GM12875 (cell line): ENCODE measurements around the gene CYBA.

Source experiments
- H3K4me3 ChIP-seq: one replicate; pipeline ENCODE4 v1.5.1; 2011; ENCODE audit warnings: low read depth, low read length, control low read depth
- CTCF ChIP-seq: IDR thresholded peaks from 2 replicates; pipeline ENCODE4 v1.5.1; 2011; ENCODE audit warnings: low read depth, mild to moderate bottlenecking, control low read depth, inconsistent platforms, low read length, moderate library complexity, borderline replicate concordance; ENCODE audit not compliant: insufficient read depth

CYBA gene

DNA sequence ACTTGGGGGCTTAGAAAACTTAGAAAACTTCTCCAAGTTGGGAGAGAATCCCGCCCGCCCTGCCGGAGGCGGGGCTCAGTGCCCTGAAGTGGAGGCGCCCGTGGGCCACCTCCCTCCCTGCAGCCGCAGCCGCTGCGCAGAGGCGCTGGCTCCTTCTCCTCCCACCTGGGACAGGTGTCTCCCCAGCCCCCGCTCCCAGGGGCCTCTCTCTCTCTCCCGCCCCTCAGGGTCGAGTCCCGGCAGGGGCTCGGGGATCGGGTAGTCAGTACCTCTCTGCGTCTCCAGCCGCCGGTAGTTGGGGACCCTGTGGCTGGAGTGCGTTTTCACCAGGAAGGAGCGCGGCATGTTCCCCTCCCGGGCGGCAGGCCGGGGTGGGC lies 35.2 kb upstream of the CYBA start:
- no peak for TF ChIP-seq CTCF
- H3K4me3 ChIP-seq: peak overlapping the region; percentile 65

DNA sequence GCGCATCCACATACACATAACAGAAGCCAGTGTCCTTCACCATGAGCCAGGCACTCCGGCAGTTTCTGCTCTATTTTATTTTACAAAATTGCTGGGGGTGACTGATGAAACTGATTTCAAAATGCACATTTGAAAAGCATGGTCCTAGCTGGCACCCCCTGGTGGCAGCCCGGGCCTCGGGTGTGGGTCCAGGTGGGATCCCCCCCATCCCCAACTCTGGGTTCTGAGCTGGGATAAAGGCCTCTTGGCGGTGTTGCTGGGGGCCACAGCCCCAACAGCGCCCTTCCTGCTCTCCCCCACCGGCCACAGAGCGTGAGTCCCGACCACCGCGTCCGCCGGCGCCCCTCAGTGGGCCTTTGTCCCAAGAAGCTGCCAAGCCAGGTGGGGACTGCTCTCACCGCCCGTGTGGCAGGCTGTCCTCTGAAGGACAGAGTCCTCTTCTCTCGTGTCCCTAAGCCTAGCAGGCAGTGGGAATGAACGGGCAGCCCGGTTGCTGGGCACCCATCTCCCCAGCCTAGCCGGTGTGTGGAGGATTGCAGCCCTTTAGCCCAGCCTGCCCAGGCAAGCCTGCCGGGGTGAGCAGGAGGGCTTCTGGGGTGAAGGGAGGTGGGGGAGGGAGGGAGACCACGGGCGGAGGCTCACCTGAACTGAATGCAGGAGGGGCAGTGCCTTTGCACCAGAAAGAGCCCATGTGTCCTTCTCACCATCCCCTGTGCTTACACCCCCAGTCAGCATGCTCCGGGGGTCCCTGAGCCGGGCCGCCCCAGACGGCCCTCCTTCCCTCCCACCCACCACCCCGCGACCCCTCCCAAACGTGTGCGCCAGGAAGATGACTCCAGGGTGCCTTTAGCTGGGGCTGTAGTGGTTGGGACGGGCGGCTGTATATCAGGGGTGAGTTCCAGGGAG lies 34.6 kb upstream of the CYBA start:
- peak; percentile 68 for TF ChIP-seq CTCF
- peak overlapping the region; percentile 65 for H3K4me3 ChIP-seq

- TF ChIP-seq CTCF: no peak
- H3K4me3 ChIP-seq: no peak overlapping the region
Measured at GRCh38 chr16:88684569-88685155, 33.8 kb upstream of the CYBA start.

DNA sequence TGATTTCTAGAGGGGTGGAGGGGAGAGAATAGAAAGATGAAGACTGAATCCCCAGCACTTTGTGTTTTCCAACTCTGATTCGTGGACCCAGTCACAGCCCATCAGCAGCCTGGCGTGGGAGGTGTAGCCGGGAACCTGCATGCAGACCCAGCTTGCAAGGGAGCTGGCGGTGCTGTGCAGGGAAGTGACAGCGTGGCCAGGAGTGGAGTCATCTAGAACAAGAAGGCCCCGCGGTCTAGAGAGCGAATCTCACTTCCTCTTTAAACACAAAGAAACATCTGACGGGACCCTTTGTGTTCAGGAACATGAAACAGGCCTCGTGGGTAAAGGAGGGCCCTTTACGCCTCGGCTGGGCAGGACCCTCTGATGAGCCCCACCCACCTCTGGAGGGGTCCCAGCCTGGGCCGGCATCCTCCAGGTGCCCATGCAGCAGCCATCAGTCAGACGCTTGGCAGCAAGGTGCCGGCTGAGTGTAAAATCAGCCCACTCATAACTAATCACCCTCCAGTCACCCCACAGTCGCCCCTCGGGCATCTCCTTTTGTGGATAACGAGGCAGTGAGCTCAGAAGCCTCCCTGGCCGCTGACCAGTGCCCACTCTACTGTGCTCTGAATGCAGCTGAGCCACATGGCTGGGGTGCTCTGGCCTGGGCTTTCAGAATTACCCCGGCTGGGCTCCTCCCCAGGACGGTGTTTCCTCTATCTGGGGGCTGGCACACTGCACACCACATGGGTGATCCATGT lies 31.0 kb upstream of the CYBA start:
- no peak for TF ChIP-seq CTCF
- H3K4me3 ChIP-seq: peak overlapping the region; percentile 35

DNA sequence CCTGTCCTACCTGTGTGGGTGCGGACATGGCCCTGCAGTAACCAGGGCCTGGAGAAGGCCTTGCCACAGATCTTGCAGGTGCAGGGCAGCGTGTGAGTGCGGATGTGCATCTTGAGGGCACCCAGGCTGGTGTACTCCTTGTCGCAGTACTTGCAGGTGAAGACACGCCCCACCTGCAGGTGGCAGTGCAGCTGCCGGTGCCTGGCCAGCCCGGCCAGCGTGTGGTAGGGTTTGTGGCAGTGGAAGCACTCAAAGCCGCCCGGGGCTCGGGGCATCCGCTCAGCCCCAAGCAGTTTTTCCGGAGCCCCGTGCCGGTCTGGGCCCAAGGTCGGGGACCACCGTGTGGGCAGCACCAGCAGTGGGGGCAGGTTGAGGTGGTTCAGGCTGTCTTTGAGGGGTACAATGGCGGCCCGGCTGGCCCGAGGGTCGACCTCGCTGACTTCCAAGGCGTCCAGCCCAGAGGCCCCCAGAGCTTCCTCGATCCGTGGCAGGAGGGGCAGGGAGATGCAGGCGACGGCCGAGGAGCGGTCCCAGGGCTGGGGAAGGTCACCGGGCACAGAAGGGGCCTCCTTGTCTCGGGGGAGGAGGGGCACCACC lies 30.3 kb upstream of the CYBA start:
- H3K4me3 ChIP-seq: peak overlapping the region; percentile 34
- peak; percentile 83 for TF ChIP-seq CTCF

- peak overlapping the region; percentile 34 for H3K4me3 ChIP-seq
- TF ChIP-seq CTCF: no peak
Measured at GRCh38 chr16:88680554-88681083, 29.8 kb upstream of the CYBA start.
